Left renal cortex interstitium (tissue), 4 donors: ENCODE results near the gene WDR5B. TPM values are rescaled to one million over a fixed set of nuclear protein-coding genes. Genes with fewer than 3 reads are reported as not detected.

Source experiments
- DNase-seq, 4 donors: peaks; one replicate each; pipeline ENCODE4 v3.0.0-alpha.2; 2013; ENCODE audit warnings: low read depth in 4 of 4, low spot score in 2 of 4, missing footprints in 1 of 4
- polyA plus RNA-seq, 4 donors: library from polyadenylated mRNA; unstranded; fragments of 120-200 nt; gene quantifications; one replicate each; pipeline ENCODE4 v1.2.1, GENCODE V29; 2013; ENCODE audit not compliant: insufficient read length in 4 of 4

The WDR5B gene
- polyA plus RNA-seq, 4 donors: 8.6 to 11.9 (median 10.5) TPM

DNA sequence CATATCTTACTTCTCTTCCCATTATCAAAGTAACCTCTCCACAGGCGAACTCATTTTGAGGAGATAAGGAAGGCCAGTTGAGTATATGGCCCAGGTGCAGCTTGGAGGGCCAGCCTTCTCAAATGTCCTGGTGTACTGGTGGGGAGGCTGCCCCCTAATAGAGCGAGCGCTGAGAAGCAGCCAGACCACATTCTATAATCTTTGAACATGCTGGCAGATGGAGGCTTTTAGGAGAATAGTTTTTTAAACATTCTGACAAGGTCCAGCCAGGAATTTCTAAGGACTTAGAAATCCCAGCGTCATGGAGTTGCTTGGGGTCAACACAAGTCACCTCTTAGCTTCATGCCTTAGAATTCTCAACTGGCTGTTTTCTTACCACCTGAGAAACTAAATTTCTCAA is 5.8 kb downstream of the WDR5B start:
- DNase-seq: no peak

GRCh38 chr3:122409446-122409845 is 6.4 kb downstream of the WDR5B start:
- DNase-seq: no peak

- DNase-seq: no peak
These were observed 7.9 kb downstream of the WDR5B start for GRCh38 chr3:122407946-122408345.

DNA sequence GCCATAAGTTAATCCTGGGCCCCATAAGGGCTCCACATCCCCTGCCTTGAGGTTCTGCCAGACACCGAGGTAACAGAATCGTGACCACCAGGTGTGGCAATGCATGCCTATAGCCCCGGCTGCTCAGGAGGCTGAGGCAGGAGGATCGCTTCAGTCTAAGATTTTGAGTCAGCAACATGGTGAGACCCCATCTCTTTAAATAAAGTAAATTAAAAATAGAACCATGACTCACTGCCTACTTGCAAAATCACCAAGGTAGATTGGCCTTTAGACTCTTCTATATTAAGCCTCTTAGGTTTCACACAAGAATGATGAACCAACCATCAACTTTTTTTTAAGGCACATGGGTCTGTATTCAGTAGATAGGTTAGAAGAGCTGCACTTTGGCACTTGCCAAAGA is 9.7 kb downstream of the WDR5B start:
- DNase-seq: no peak

DNA sequence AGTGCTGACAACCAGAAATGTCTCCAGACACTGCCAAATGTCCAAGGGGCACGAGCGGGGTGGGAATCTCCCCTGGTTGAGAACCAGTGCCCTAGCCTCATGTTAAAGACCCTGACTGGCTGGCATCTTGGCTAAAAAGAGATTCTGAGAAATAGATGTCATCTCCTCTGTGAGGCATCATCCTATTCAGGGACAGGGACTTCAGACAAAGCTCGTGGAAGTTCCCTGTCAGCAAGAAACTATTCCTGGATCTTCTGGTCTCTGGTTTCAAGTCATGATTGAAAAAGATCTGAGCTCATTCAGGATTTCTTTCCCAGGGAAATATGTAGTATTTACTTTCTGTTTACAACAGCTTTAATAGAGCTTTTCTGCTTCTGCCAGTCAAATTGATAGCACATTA is 10.8 kb downstream of the WDR5B start:
- no peak for DNase-seq

DNA sequence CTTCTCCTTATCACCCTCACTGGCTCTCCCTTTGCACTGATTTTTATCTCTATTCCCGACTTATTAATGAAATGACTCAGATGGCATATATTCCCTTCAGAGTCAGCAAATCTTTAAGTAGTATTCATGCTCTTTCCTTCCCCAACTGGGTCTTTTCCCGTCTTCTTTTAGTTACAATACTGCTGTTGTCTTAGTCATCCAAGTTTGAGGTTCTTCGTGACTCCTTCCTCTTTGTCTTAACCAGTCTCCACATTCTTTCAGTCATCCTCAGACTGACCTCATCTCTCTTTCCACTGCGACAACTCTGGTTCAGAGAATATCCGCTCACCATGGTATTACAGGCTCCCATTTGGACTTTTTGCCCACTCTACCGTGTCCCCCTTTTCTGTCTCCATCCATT is 12.4 kb downstream of the WDR5B start:
- no peak for DNase-seq

DNA sequence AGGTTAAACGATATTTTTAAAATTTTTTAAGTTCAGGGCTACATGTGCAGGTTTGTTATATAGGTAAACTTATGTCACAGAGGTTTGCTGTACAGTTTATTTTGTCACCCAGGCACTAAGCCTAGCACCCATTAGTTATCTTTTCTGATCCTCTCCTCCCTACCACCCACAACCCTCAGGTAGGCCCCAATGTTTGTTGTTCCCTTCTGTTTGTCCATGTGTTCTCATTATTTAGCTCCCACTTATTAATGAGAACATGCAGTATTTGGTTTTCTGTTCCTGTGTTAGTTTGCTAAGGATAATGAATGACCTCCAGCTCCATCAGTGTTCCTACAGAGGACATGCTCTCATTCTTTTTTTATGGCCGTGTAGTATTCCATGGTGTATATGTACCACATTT is 16.9 kb downstream of the WDR5B start:
- no peak for DNase-seq

- no peak for DNase-seq
These were observed 18.7 kb downstream of the WDR5B start for GRCh38 chr3:122397201-122397600.

DNA sequence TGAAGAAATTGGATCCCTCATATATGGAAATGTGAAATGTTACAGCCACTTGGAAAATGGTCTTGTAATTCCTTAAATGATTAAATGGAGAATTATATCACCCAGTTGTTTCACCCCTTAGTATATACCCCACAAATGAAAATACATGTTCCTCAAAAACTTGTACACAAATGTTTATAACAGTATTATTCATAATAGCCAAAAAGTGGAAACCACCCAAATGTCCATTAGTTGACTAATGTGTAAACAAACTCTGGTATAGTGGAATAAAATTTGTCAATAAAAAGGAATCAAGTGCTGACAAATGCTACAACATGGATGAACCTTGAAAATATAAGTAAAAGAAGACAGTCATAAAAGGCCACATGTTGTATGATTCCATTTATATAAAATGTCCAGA is 19.4 kb downstream of the WDR5B start:
- no peak for DNase-seq

DNA sequence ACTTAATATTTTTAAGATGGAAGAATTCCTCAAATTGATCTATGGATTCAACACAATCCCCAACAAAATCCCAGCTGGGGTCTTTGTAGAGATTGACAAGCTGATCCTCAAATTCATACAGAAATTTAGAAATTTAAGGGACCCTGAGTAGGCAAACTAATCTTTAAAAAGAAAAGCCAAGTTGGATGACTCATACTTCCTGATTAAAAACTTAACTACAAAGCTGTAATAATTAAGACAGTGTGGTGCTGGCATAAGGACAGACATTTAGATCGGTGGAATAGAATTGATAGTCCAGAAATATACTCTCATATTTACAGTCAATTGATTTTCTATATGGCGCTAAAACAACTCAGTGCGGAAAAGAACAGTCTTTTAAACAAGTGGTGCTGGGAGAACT is 20.3 kb downstream of the WDR5B start:
- DNase-seq: no peak

DNA sequence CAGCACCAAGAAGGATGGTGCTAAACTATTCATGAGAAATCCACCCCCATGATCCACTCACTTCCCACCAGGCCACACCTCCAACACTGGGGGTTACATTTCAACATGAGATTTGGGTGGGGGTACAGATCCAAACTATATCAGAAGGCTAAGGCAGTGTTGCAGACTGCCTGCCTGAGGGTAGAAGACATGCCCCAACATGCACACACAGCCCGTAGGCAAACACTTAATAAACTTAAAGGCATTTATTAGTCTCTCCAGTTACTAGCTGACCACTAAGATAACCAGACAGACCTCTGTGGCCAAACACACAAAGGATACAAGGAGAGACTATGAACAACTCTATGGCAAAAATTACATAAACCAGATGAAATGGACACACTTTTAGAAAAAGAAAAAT is 21.7 kb downstream of the WDR5B start:
- DNase-seq: no peak

DNA sequence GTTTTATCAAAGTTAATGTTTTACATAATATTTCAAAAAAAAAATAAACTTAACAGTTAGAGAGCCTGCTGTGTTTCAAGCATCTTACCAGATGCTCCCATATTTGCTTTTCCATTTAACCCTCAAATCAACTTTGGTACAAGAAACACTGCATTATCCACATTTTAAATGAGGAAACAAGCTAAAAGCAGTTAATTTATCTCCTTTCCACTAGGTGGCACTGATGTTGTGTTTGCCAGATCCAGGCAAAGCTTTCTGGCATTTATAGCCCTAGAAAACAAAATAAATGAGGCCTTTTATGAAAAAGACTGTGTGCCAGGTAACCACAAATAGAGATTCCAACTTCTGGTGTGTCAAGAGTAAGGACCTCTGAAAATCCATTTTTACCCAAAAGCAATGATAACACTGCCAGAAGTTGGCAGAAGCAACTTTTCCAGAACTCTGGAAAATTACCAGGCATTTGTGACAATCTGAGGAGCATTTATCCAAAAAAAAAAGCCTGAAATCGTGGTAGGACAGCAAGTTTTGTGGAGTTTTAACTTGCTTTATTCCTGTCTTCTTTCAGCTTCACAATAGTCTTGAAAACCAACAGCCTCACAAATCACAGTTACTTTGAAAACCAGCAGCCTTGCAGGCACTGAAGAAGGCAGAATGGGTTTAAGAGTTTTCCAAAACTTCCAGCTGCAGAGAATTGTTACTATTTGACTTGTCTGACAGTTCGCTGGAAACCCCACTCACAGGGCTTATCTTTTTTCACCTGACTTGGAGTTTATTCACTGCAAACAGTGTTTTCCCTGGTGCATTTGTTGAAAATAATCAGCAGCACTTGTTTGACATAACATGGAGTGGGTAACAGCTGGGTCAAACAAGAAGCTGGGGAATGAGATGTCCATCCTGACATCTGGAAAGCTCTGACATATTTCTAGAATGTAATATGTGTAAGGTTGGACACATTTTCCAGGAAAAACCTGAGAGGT is 22.7 kb downstream of the WDR5B start:
- peak in 1 of 4 donors; percentile 27 for DNase-seq

- DNase-seq: no peak
These were observed 24.0 kb downstream of the WDR5B start for GRCh38 chr3:122391681-122392446.

GRCh38 chr3:122390665-122391064 is 25.2 kb downstream of the WDR5B start:
- DNase-seq: peak in 1 of 4 donors; percentile 11

DNA sequence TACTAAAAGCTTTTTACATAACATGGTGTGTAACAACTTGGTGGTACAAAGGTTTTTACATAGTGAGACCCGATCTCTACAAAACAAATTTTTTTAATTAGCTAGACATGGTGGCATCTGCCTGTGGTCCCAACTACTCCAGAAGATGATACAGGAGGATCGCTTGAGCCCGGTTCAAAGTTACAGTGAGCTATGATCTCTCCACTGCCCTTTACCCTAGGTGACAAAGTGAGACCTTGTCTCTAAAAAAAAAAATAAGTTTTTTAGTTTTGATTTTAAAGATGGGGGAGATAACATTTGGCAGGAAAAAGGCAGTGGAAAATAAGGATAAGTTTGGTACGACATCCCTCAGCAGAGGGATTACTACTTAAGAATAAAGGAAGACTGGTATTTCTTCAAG is 26.0 kb downstream of the WDR5B start:
- no peak for DNase-seq

DNA sequence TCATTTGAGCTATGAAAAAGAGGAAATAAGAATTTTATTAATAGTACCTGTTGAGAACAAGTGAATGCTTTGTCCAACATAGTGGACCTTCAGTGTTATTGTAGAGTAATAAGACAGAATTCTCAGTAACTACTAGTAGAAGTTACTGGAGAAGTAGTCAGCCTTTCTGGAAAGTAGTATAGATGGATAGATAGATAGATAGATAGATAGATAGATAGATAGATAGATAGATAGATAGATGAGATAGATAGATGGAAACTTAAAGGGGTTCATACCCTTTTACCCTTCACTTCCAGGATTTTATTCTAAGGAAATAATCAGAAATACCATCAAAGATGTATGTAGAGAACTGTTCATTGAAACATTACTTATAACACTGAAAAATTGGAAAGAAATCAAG is 26.7 kb downstream of the WDR5B start:
- DNase-seq: no peak

DNA sequence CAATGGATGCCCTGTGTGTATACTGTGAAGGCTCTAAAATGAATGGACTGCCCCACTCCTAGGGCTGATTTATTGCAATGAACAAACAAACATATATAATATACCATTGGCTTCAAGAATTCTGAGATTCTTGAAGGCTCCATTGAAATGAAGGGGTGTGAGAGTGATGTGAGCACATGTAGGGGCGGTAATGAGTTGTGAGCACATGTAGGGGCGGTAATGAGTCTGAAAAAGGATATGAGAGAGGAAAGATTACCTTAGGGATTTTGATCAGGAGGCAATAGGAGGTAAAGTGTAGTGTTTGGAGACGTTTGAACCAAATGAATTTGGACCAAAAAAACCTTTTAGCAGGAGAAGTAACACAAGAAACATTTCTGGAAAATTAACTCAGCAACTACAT is 28.2 kb downstream of the WDR5B start:
- DNase-seq: no peak

DNA sequence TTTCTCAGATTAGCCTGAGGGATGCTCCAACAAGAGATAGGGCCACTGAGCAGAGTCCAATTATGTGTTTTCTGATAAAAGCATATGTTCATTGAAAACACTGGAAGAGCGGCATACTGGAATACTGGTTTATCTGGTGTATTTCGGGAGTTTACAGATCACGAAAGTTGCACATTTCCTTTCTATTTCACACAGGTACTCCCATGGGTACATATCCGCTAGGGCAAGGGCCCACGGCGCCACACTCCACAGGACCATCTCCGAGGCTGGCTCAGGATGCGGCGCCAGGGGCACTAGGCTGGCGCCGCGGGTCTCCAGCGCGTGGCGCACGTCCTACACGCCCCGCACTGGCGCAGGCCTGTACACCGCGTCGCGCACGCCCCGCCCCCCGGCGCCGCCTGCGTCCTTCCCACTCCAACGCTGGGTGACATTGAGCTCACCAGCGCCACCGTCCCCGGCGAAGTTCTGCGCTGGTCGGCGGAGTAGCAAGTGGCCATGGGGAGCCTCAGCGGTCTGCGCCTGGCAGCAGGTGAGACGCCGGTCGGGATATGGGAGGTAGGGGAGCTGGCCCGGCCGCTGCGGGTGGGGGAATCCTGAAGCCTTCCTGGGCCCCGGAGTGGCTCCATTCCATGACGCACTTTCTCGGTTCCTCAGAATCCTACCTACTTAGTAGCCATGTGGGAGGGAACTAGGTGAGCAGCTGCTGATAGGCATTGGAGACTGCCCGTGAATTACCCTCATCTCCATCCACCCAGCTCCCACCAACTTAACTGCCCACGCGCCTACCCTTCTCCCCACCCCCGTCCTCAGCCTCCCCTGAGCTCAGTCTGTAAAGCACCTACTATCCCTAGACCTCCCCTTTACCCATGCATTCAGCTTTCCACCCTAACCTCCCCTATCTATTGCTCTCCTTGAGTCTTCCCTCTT is 31.8 kb downstream of the WDR5B start, which contains the start of gene FAM162A:
Gene FAM162A (plus strand): TSS at position 412 of the 927 bp plus-strand sequence. CDS start 84 bp downstream, at position 496.
- peak; percentile 82 to 90 (median 86) for DNase-seq

GRCh38 chr3:122382888-122383666 is 32.8 kb downstream of the WDR5B start, which contains the start of gene MIX23:
Gene MIX23 (minus strand): TSS chr3:122383231. CDS start chr3:122383224, 7 bp downstream.
- DNase-seq: peak; percentile 73 to 84 (median 82)

GRCh38 chr3:122377975-122378374 is 37.9 kb downstream of the WDR5B start:
- no peak for DNase-seq
